Stimulated activated naive CD4-positive, alpha-beta T cell treated with Interleukin-2 at 50 U/mL for 16 hours (primary cell): ENCODE measurements around the gene ZNF561.
"Not testable (repeated sequence)": the region's sequence is repeated elsewhere in the genome, so short reads cannot be mapped to it uniquely, and the experiment has no call there.

Source experiments
- DNase-seq: peaks from one replicate; lab custom pipeline; 2025; lab: John Stamatoyannopoulos, UW

ZNF561 gene

GRCh38 chr19:9621156-9622037 lies at the start of gene ZNF561:
TSS of gene ZNF561 (minus strand) at chr19:9621232. CDS start at chr19:9619456, 1,776 bp downstream.
- peak; percentile 80 for DNase-seq

GRCh38 chr19:9668544-9668943 lies 47.5 kb upstream of the ZNF561 start:
- no peak for DNase-seq

- DNase-seq = no peak
Observed at GRCh38 chr19:9667898-9668297, 46.9 kb upstream of the ZNF561 start.

- DNase-seq = no peak
Observed at GRCh38 chr19:9658769-9659168, 37.7 kb upstream of the ZNF561 start.

- not testable (repeated sequence) for DNase-seq
Observed at GRCh38 chr19:9653066-9653555, 32.1 kb upstream of the ZNF561 start.

- DNase-seq = not testable (repeated sequence)
Observed at GRCh38 chr19:9651464-9651863, 30.4 kb upstream of the ZNF561 start.

GRCh38 chr19:9650345-9650744 lies 29.3 kb upstream of the ZNF561 start:
- DNase-seq = no peak

GRCh38 chr19:9645472-9645871 lies 24.4 kb upstream of the ZNF561 start:
- no peak for DNase-seq

GRCh38 chr19:9644472-9644871 lies 23.4 kb upstream of the ZNF561 start:
- DNase-seq = no peak

- no peak for DNase-seq
Observed at GRCh38 chr19:9641810-9642209, 20.8 kb upstream of the ZNF561 start.

GRCh38 chr19:9640956-9641355 lies 19.9 kb upstream of the ZNF561 start:
- no peak for DNase-seq

- no peak for DNase-seq
Observed at GRCh38 chr19:9636018-9636417, 15.0 kb upstream of the ZNF561 start.

- DNase-seq = no peak
Observed at GRCh38 chr19:9627856-9628255, 6.8 kb upstream of the ZNF561 start.

GRCh38 chr19:9622531-9622930 lies 1.5 kb upstream of the ZNF561 start:
- DNase-seq = no peak

GRCh38 chr19:9620842-9621155 lies 233 bp downstream of the ZNF561 start:
- DNase-seq = no peak

- DNase-seq = no peak
Observed at GRCh38 chr19:9615844-9616243, 5.2 kb downstream of the ZNF561 start.

GRCh38 chr19:9610484-9611113 lies 10.4 kb downstream of the ZNF561 start:
- DNase-seq = no peak

- no peak for DNase-seq
Observed at GRCh38 chr19:9608912-9609311, 12.1 kb downstream of the ZNF561 start.

- no peak for DNase-seq
Observed at GRCh38 chr19:9597027-9597426, 24.0 kb downstream of the ZNF561 start.

GRCh38 chr19:9586764-9587163 lies 34.3 kb downstream of the ZNF561 start:
- DNase-seq = peak; percentile 71

GRCh38 chr19:9584073-9584833 lies 36.8 kb downstream of the ZNF561 start, which contains the start of gene ZNF121:
TSS of gene ZNF121 (minus strand) at chr19:9584504. CDS start at chr19:9568097, 16,407 bp downstream.
- peak; percentile 76 for DNase-seq

- not testable (repeated sequence) for DNase-seq
Observed at GRCh38 chr19:9582081-9582725, 38.8 kb downstream of the ZNF561 start.
